Brain microvascular endothelial cell (primary cell): Measurements from ENCODE around the gene TAOK2.

ENCODE experiments used
- DNase-seq: peaks from one replicate; pipeline ENCODE4 v3.0.0-alpha.2; 2020
- H3K27ac ChIP-seq: fragments of 250-450 bp; sonication (Bioruptor Pico); 2 replicates; pipeline ENCODE4 v1.5.1; 2020; ENCODE audit warnings: mild to moderate bottlenecking, moderate library complexity
- H3K27me3 ChIP-seq: fragments of 250-450 bp; sonication (Bioruptor Pico); replicated peaks from 2 replicates; pipeline ENCODE4 v1.5.1; 2020; ENCODE audit warnings: mild to moderate bottlenecking
- H3K36me3 ChIP-seq: fragments of 250-450 bp; sonication (Bioruptor Pico); replicated peaks from 2 replicates; pipeline ENCODE4 v1.5.1; 2020; ENCODE audit warnings: mild to moderate bottlenecking
- H3K4me3 ChIP-seq: 2 replicates; pipeline ENCODE4 v1.5.1; 2011; ENCODE audit warnings: low read depth, mild to moderate bottlenecking, control low read depth, low read length, moderate library complexity
- in situ Hi-C: cut with HindIII; loops from 2 replicates; pipeline ENCODE4 v1.10.0; 2017; ENCODE audit warnings: low sequenced_read_pairs, low pct_ligation_motif_present
- TF ChIP-seq, protein P1 (sequence below): IDR thresholded peaks from 2 replicates; pipeline ENCODE4 v1.5.1; 2011; ENCODE audit warnings: low read depth, mild to moderate bottlenecking, moderate library complexity, low read length, control low read depth, inconsistent platforms; ENCODE audit errors: missing control alignments

The TAOK2 gene

DNA sequence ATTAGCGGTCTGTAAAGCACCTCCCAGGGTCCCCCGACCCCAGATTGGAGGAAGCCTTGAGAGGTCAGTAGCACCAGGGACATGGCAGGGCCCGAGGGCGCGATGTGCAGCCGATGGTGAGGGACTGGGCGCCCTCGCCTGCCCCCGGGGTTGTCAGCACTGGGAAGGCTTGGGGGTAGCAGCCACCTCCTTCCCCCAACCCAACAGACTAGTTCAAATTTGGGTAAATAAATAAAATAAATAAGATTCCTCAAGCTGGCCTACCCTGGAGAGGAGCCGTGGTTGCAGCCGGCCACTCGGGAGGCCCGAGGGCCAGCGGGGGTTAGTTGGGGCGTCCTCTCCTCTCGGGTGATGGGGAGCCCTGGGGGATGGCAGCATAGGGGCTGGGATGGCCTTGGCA is 50.8 kb downstream of the TAOK2 start:
- in situ Hi-C loops, result no loop called here
- Histone ChIP-seq H3K27ac (no peak overlapping the region), H3K27me3 (peaks cover 26% of the 10 kb centered on the region), H3K36me3 (no peaks in the 10 kb centered on the region), H3K4me3 (no peak overlapping the region)
- DNase-seq, result no peak
- TF ChIP-seq, protein P1, sequence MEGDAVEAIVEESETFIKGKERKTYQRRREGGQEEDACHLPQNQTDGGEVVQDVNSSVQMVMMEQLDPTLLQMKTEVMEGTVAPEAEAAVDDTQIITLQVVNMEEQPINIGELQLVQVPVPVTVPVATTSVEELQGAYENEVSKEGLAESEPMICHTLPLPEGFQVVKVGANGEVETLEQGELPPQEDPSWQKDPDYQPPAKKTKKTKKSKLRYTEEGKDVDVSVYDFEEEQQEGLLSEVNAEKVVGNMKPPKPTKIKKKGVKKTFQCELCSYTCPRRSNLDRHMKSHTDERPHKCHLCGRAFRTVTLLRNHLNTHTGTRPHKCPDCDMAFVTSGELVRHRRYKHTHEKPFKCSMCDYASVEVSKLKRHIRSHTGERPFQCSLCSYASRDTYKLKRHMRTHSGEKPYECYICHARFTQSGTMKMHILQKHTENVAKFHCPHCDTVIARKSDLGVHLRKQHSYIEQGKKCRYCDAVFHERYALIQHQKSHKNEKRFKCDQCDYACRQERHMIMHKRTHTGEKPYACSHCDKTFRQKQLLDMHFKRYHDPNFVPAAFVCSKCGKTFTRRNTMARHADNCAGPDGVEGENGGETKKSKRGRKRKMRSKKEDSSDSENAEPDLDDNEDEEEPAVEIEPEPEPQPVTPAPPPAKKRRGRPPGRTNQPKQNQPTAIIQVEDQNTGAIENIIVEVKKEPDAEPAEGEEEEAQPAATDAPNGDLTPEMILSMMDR, result no peak

DNA sequence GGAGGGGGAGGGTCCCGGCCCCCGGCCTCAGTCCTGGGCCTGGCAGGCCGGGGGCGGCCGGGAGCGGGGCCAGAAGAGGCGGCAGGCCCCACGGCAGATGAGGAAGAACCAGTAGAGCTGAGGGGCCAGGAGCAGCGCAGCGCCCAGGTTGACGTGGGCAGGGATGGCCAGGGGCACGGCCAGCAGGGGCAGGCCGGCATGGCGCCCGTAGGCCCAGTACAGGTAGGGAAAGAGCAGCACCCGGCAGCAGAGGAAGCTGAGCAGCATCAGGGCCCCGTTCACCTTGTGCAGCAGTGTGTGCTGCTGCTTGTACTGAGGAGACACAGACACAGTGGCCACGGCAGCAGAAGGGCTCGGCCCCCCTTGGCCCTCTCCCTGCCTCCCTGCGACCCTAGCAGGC is 51.5 kb downstream of the TAOK2 start:
- Histone ChIP-seq H3K27ac (no peak overlapping the region), H3K27me3 (peaks cover 33% of the 10 kb centered on the region), H3K36me3 (no peaks in the 10 kb centered on the region), H3K4me3 (no peak overlapping the region)
- TF ChIP-seq, protein P1, result no peak
- in situ Hi-C loops, result no loop called here
- DNase-seq, result no peak

DNA sequence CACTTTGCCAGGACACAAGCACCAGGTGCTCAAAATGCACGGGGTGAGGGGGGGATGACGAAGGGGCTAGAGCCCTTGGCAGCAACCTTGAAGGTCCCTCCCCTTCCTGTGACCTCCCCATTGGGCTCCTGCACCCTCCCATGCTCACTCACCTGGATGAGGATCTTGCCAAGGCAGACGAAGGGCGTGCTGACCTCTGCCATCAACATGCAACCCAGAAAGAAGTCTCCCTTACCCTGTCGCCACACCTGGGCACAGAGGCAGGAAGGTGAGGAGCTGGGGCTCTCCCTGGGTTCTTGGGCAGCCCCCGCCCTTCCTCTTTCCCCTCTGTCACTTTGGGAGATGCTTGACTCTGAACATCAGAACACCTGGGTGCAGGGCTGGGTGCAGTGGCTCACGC is 51.9 kb downstream of the TAOK2 start:
- H3K36me3 ChIP-seq, result no peaks in the 10 kb centered on the region
- no peak for DNase-seq
- TF ChIP-seq, protein P1, result no peak
- in situ Hi-C loops, result no loop called here
- no peak overlapping the region for H3K27ac ChIP-seq
- H3K27me3 ChIP-seq, result peaks cover 36% of the 10 kb centered on the region
- no peak overlapping the region for H3K4me3 ChIP-seq

DNA sequence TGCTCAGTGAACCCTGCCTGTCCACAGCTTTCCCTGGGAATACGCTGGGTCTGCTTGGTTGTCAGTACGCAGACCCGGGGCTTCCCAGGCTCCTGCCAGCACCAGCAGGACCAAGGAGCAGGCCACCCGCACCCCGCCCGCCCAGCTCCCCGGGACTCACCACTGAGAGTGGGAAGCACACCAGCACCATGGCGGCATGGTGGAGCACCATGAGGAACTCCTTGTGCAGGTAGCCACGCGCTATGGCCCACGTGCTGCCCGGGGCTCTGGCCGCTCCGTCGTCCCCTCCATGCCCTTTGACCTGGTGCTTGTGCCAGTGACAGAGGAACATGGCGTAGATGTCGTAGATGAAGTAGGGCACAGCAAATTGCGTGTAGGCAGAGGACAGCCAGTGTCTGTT is 52.8 kb downstream of the TAOK2 start:
- no peaks in the 10 kb centered on the region for H3K36me3 ChIP-seq
- peaks cover 40% of the 10 kb centered on the region for H3K27me3 ChIP-seq
- in situ Hi-C loops, result no loop called here
- no peak overlapping the region for H3K4me3 ChIP-seq
- DNase-seq, result no peak
- H3K27ac ChIP-seq, result no peak overlapping the region
- TF ChIP-seq, protein P1, result no peak

DNA sequence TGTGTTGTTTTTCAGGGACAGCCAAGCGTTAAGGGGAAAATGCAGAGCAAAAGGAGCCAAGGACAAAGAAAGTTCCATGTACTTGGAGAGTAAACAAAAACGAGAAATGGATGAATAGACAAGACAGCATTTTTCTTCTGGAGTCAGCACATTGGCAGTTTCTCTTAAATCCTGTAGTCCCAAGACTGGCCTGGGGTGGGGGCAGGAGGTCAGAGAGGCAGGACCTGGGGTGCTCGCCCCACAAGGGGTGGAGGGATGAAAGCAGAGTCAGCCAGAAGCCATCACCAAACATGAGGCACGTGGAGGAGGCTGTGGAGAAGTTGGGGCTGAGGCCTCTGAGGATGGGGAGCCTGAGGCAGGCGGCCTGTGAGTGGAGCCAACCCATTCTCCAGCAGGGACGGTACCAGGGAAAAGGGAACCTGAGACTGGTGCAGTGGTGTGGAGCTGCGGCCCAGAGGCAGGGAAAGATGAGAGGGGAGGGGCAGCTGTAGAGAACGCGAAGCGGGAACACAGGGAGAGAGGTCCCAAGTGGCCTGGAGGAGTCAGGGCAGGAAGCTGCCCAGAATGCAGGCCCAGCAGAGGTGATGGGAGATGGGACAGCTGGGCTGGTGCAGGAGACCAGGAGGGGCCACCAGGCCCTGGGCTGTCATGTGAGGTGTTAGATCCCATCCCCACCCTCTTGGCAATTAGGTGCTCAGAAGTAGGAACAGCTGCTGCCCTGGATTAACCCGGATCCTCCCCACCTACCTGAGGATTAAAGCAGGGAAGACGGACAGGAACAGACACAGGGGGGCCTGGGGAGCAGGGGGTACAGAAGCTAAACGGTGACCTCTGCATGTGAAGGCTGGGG is 54.1 kb downstream of the TAOK2 start:
- no peak overlapping the region for H3K27ac ChIP-seq
- peaks cover 42% of the 10 kb centered on the region for H3K27me3 ChIP-seq
- in situ Hi-C loops, result no loop called here
- no peak for DNase-seq
- no peaks in the 10 kb centered on the region for H3K36me3 ChIP-seq
- TF ChIP-seq, protein P1, result no peak
- no peak overlapping the region for H3K4me3 ChIP-seq
